ENCODE results near the gene RFT1.
"Not testable (repeated sequence)": the region's sequence is repeated elsewhere in the genome, so short reads cannot be mapped to it uniquely, and the experiment has no call there.

The RFT1 gene

DNA sequence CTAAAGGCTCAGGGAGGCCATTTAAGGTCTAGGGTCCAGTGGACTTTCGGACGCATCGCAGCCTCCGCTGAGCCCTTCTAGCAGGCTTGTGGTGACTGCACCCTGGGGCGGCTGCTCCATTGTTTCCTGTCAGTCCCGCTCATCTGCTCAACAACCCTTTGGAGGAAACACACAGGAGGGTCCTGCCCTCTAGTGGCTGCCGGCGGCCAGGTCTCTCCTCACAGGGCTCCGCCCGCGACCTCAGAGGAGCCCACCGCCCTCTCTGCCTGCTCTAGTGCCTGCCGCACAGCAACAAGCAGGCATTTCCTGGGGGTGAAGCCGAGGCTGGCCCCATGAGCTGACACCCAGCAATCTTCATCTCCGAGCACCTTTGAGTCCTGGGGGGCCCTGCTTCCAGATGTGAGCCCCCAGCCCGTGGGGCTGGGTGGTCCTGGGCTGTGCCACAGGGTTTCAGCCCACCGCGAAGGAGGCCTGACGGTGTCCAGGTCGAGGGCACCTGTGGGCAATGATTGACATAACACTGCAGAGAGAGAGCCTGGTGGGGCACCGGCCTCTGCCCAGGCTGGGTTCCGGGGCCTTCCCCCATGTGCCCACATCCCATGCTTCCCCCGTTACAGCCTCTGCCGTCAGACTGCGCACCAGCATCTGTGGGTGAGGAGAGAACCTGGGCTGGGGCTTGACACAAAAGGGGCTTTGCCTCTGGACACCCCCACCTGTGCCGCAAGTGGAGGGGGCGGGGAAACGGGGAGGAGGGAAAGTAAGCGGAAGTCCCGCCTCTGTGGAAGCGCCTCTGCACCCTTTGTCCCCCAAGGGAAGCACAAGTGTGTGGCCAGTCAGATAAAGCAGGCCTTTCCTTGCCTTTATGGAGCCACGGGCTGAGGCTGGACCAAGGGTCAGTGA lies 57.3 kb downstream of the RFT1 start:
- DNase-seq (ENCODE audit: low read depth in 1 of 2, low spot score in 1 of 2), result peak; percentile 71 to 74

DNA sequence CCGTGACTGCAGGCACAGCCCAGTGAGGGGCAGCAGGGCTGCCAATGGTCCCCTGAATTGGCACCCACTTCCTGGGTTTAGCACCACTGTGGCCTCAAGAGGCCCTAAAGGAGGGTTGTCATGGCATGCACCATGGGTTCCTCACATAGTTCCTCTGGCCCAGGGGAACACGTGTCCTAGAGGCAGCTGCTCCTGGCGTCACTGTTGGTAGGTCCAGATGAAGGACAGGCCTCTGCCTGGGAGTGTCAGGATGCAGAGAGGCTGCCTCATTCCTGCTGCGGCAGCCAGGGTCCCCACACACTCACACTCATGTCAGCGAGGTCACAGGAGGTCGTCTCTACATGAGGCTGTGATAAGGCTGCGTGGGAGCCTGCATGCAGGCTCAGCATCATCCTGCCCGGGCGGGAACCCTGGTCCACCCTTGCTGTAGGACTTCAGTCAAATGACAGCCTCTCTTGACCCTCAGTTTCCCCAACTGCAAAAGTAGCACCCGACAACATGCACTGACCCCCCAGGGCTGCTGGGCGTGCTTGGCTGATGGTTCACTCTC lies 58.3 kb downstream of the RFT1 start:
- DNase-seq (ENCODE audit: low read depth in 1 of 2, low spot score in 1 of 2), result no peak

GRCh38 chr3:53069422-53070068 lies 60.7 kb downstream of the RFT1 start:
- DNase-seq (ENCODE audit: low read depth in 1 of 2, low spot score in 1 of 2), result no peak

GRCh38 chr3:53068176-53068575 lies 62.1 kb downstream of the RFT1 start:
- DNase-seq (ENCODE audit: low read depth in 1 of 2, low spot score in 1 of 2), result no peak

DNA sequence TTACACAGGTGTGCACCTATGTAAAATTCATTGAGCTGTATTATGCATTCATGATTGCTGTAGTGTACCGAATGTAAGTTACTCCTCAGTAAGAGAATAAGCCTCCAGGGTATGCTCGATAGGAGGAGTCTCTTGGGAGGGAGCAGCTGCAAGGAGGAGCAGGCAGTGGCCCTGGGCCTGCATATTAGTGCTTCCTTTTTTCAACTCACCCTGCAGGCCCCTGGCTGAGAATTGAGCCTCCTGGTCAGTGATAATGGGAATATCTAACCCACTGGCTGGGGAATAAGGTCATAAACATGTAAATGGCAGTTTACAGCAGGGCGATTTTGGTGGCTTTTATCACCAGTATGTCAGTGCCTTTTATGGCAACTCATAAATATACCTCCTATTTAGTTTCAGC lies 62.7 kb downstream of the RFT1 start:
- DNase-seq (ENCODE audit: low read depth in 1 of 2, low spot score in 1 of 2), result no peak

DNA sequence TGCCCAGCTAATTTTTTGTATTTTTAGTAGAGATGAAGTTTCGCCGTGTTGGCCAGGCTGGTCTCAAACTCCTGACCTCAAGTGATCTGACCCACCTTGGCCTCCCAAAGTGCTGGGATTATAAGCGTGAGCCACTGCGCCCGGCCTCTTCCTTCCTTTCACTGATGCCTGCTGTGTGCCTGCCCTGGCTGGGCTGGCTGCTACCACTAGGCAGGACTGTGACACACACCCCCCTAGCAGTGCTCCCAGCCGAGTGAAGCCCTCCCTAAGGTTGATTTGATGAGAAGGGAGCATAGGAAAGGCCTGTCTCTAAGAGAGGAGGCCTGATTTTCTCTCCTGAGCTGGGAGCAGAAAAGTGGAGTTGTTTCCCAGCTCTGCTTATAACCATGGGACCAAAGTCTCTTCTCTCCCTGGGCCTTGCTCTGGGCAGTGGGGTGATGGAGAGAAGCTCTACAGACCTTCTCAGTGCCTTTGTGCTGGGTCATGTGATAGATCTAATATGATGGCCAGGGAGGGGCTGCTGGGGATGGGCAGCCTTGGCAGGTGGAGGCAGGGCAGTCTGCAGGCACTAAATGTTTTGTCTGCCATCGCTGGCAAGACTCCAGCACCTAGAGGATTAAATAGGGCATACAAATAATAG lies 64.3 kb downstream of the RFT1 start:
- no peak for DNase-seq (ENCODE audit: low read depth in 1 of 2, low spot score in 1 of 2)

GRCh38 chr3:53062905-53063304 lies 67.3 kb downstream of the RFT1 start:
- DNase-seq (ENCODE audit: low read depth in 1 of 2, low spot score in 1 of 2), result no peak

DNA sequence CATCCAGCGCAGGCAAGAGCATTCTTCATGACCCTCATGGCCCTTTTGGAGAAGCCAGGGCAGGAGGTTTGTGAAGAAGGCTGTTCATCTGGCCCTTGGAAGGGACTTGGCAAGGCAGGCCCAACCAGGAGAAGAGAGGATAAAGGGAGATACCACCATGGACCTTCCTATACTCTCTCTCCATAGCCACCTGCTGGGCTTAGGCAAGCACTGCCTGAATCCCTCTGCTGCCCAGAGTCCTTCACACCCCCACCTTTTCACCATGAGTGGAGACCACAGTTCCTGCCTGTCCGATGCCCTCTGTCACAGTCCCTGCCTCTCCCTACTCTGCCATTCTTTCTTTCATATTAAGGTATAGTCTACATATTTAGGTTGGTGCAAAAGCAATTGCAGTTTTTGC lies 73.8 kb downstream of the RFT1 start:
- DNase-seq (ENCODE audit: low read depth in 1 of 2, low spot score in 1 of 2), result no peak

GRCh38 chr3:53054233-53054632 lies 76.0 kb downstream of the RFT1 start:
- not testable (repeated sequence) for DNase-seq (ENCODE audit: low read depth in 1 of 2, low spot score in 1 of 2)

GRCh38 chr3:53051929-53052328 lies 78.3 kb downstream of the RFT1 start:
- no peak for DNase-seq (ENCODE audit: low read depth in 1 of 2, low spot score in 1 of 2)

DNA sequence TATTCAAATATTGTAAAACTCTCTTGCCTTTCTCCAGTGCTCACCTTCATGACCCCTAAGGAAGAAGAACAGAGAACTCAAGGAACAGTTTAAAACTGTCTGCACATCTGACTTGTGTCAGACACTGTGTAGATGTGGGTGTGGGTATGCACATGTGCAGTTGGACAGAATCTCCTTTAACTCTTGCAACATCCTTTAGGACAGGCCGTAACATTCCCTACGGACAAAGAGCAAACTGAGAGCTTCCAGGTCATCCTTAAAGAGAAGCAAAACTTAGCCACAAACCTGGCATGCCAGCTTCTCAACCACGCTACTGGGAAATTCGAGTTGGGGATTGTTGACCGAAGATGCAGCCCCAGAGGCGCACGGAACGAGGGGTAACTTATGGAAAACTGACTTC lies 80.2 kb downstream of the RFT1 start:
- DNase-seq (ENCODE audit: low read depth in 1 of 2, low spot score in 1 of 2), result no peak

DNA sequence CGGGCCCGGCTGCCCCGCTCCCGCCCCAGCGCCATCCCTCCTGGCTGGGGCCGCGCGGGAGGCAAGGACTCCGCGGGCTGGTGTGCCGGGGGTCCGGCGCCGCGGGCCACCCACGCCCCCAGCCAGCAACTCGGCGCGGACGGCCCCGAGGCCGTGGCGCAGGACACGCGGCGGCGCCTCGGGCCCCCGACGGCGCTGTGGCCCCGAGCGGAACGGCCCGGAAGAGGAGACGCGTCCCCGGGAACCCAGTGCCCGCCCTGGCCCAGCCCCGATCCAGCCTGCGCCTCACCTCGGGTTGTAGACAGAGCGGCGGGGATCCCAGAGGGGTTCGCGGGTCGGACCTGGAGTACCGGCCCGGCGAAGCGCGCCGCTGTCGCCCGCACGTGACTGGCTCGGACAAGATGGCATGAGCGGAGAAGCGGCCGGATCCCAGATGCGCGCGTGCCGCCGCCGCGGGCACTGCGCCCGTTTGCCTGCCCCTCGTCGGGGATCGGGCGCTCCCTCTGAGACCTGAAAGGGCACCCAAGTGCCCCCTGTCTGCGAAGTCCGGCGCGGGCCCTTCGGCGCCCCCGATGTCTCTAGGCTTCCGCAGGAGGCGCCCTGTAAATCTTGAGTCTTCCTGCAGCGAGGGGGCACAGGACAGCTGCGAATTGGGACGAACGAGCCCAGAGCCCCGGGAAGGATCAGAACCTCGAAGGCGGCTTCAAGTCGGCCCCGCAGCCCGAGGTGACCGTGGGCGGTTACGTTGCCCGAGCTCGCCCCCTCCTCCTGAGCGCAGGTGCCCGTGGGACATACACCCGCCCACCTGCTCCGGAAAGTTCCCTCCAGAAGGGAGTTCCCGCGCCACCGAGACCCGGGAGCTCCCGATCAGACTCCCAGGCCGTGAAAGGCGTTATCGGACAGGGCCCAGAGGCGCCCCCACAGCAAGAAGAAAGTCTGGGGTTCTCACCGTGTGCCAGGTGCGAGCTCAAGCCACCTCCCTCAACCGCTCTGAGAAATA lies 83.8 kb downstream of the RFT1 start:
- DNase-seq (ENCODE audit: low read depth in 1 of 2, low spot score in 1 of 2), result peak; percentile 25 to 38

GRCh38 chr3:53045518-53046170 lies 84.6 kb downstream of the RFT1 start, which contains the start of gene SFMBT1:
Gene SFMBT1 (minus strand): TSS chr3:53046073. CDS start chr3:52969128, 76,945 bp downstream.
- DNase-seq (ENCODE audit: low read depth in 1 of 2, low spot score in 1 of 2), result peak; percentile 55 to 57

- peak; percentile 11 to 19 for DNase-seq (ENCODE audit: low read depth in 1 of 2, low spot score in 1 of 2)
Measured at GRCh38 chr3:53044711-53045517, 85.3 kb downstream of the RFT1 start.

GRCh38 chr3:53044371-53044710 lies 85.9 kb downstream of the RFT1 start:
- no peak for DNase-seq (ENCODE audit: low read depth in 1 of 2, low spot score in 1 of 2)

DNA sequence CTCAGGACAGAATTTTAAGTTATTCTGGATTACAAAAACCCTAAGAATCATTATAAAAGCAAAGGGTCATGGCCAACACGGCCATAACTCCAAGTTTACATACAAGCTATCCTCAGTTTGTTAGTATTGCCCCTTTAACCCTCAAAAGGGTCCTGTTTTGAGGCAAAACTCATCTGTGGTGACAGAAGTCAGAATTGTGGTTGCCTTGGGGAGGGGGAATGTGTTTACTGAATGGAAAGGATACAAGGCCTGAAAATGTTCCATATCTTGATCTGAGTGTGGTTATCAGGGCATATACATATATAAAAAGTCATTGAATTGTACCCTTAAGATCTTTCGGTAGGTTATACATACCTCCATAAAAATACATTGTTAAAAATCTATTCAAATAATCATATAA lies 86.5 kb downstream of the RFT1 start:
- DNase-seq (ENCODE audit: low read depth in 1 of 2, low spot score in 1 of 2), result no peak

- DNase-seq (ENCODE audit: low read depth in 1 of 2, low spot score in 1 of 2), result no peak
Measured at GRCh38 chr3:53042651-53043050, 87.6 kb downstream of the RFT1 start.

- DNase-seq (ENCODE audit: low read depth in 1 of 2, low spot score in 1 of 2), result no peak
Measured at GRCh38 chr3:53040351-53040820, 89.8 kb downstream of the RFT1 start.

DNA sequence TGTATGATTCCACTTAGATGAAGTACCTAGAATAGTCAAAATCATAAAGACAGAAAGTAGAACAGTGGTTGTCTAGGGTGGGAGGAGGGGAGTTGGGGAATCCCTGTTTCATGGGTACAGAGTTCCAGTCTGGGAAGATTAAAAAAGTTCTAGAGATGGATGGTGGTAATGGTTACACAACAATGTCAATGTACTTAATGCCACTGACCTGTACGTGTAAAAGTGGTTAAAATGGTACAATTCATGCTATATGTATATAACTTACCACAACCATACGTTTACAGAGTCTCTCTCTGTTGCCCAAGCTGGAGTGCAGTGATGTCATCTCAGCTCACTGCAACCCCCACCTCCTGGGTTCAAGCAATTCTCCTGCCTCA lies 90.9 kb downstream of the RFT1 start:
- DNase-seq (ENCODE audit: low read depth in 1 of 2, low spot score in 1 of 2), result no peak
